ENCODE measurements around the gene LPIN3.
A peak's percentile ranks its signal among the peaks of the same experiment; 100 is the strongest.

LPIN3 gene

GRCh38 chr20:41350408-41350962 lies 9.9 kb downstream of the LPIN3 start:
- DNase-seq, result no peak

- no peak for DNase-seq
Measured at GRCh38 chr20:41352106-41352505, 11.5 kb downstream of the LPIN3 start.

GRCh38 chr20:41352666-41353065 lies 12.0 kb downstream of the LPIN3 start:
- no peak for DNase-seq

- no peak for DNase-seq
Measured at GRCh38 chr20:41353530-41353929, 12.9 kb downstream of the LPIN3 start.

GRCh38 chr20:41355192-41355591 lies 14.6 kb downstream of the LPIN3 start:
- DNase-seq, result no peak

GRCh38 chr20:41355598-41356203 lies 15.1 kb downstream of the LPIN3 start:
- DNase-seq, result no peak

GRCh38 chr20:41356951-41357350 lies 16.3 kb downstream of the LPIN3 start:
- DNase-seq, result no peak

GRCh38 chr20:41357424-41358163 lies 17.0 kb downstream of the LPIN3 start:
- DNase-seq, result no peak

- no peak for DNase-seq
Measured at GRCh38 chr20:41358230-41358629, 17.6 kb downstream of the LPIN3 start.

GRCh38 chr20:41358717-41359116 lies 18.1 kb downstream of the LPIN3 start:
- no peak for DNase-seq

GRCh38 chr20:41359541-41360011 lies 19.0 kb downstream of the LPIN3 start:
- DNase-seq, result no peak

- DNase-seq, result no peak
Measured at GRCh38 chr20:41360831-41361756, 20.5 kb downstream of the LPIN3 start.

- DNase-seq, result peak; percentile 7
Measured at GRCh38 chr20:41361757-41362747, 21.4 kb downstream of the LPIN3 start.

GRCh38 chr20:41362748-41363140 lies 22.1 kb downstream of the LPIN3 start:
- no peak for DNase-seq

- no peak for DNase-seq
Measured at GRCh38 chr20:41363601-41364000, 23.0 kb downstream of the LPIN3 start.

GRCh38 chr20:41364236-41364855 lies 23.7 kb downstream of the LPIN3 start:
- no peak for DNase-seq

- no peak for DNase-seq
Measured at GRCh38 chr20:41364967-41365765, 24.5 kb downstream of the LPIN3 start.

- peak; percentile 37 for DNase-seq
Measured at GRCh38 chr20:41365777-41366545, 25.3 kb downstream of the LPIN3 start.

- DNase-seq, result peak; percentile 13
Measured at GRCh38 chr20:41366546-41367392, 26.1 kb downstream of the LPIN3 start, which contains the start of gene EMILIN3. EMILIN3 (minus strand) TSS chr20:41366818; CDS start chr20:41366634, 184 bp downstream.
